HS-27A (cell line): ENCODE data around the gene GRAMD4.

ENCODE experiments used
- DNase-seq: peaks from one replicate; pipeline ENCODE4 v3.0.0-alpha.2; 2012; ENCODE audit warnings: low read depth, missing footprints

The GRAMD4 gene, protein sequence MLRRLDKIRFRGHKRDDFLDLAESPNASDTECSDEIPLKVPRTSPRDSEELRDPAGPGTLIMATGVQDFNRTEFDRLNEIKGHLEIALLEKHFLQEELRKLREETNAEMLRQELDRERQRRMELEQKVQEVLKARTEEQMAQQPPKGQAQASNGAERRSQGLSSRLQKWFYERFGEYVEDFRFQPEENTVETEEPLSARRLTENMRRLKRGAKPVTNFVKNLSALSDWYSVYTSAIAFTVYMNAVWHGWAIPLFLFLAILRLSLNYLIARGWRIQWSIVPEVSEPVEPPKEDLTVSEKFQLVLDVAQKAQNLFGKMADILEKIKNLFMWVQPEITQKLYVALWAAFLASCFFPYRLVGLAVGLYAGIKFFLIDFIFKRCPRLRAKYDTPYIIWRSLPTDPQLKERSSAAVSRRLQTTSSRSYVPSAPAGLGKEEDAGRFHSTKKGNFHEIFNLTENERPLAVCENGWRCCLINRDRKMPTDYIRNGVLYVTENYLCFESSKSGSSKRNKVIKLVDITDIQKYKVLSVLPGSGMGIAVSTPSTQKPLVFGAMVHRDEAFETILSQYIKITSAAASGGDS

DNA sequence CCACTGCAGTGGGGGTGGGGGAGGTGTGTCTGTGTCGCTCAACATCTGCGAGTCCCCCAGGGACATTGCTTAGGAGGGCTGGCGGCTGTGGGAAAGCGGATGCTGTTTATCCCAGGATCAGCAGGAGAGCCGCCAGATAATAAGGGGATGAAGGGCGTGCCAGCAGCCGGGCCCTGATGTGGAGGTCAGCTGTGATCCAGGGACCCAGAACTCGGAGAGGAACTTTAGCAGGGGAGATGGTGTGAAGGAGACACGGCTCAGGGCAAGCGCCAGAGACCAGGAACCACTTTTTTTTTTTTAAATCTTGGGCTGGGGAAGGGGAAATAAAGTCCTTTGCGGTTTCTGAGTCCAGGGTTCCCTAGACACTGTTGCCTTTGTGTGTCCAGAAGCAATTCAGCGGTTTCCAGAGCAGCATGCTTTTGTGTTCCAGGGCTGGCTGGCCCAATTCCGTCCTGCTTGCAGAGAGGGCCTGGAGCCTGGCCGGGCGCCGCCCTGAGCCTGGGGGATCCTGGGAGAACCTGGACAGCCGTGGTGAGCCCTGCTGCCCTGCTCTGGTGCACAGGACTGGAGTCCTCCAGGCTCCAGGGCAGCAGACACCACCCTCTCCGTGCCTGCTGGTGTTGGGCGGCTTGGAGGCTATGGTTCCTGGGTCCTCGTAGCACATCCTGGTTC is at the start of gene GRAMD4:
TSS of gene GRAMD4 (plus strand) at position 557 of the 672 bp plus-strand sequence. CDS start 6,414 bp downstream, outside the sequence.
- no peak for DNase-seq

DNA sequence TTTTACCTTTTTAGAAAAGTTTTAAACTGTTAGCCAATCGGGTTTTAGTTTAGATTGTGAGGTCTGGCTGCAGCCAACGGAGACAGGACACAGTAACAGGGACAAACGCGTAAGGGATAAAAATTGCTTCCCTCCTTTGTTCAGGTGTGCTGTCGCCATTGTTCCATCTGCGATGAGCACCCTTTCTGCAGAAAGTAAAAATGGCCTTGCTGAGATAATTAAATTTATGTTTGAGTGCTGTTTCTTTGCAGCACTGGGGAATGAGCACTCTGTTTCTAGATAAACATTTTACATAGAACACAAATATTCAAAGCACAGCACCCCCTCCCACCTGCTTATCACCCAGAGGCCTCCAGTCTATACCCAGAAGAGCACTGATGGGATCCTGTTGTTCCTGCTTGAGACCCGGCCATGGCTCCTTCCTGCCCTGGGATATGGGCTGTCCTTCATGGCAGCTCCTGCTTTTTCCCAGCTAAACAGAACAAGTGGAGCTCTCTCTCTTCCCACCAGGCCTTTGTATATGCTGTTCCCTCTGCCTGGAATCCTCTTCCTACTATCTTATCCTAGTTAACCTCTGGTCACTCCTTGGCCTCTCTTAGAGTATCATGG is 48.4 kb upstream of the GRAMD4 start:
- no peak for DNase-seq

DNA sequence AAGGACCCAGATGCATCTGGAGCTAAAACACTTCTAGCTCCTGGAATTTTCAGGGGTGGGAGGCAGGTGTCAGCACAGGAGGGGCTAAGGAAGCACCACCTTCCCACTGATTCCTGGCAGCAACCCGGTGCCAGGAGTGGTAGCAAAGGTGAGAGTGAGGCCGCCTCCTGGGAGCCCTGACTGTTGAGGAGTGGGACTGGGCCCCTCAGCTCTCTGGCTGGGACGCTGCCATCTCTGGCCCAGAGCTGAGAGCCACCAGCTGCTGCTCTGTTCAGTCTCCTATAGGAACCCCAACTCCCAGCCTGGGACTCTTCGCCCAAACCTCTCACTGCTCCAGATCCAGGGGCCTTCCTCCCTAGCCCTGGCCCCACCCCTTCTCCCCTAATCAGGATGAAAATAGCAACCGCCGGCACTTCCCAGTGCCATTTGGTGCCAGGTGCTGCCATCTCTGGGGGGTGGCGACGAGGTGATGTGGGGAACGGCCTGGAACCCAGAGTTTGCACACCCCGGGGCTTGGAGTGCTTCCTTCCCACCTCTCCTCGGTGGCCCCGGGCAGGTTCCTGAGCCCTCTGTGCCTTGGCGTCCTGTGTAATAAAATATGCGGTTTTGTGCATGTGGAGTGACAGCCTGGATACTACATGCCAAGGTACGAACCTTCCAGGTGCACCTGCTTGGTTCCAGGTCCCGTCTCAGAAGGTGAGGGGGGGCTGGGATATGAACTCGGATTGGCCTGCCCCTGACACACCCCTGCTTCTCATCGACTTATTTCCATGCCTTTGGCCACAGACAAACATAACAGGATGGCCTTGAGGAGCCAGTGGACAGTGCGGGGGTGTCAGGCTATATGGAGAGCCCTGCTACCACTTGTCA is 47.0 kb upstream of the GRAMD4 start:
- no peak for DNase-seq

DNA sequence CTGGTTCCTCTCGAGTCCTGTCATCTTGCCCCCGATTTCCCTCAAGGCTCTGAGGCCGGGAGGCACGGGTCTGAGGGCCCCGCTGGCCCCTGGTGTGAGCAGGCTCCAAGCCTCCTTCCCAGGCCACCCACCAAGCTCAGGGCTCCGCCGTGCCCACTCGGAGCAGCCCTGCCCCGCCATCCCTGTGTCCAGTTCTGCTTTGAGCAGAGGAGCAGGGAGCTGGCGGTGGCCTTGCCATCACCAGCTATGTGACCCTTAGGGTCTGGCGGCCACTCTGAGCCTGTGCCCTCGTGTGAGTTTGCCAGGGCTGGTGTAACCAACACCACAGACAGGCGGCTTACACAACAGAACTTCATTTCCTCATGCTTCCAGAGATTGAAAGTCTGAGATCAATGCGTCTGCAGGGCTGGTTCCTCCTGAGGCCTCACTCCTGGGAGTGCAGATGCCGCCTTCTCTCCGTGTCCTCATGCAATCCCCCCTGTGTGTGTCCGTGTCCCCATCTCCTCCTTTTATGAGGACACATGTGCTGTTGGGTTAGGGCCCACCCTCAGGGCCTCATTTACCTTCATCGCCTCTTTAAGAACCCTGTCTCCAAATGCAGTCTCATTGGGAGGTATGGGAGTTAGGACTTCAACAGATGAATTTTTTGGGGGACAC is 46.3 kb upstream of the GRAMD4 start:
- no peak for DNase-seq

DNA sequence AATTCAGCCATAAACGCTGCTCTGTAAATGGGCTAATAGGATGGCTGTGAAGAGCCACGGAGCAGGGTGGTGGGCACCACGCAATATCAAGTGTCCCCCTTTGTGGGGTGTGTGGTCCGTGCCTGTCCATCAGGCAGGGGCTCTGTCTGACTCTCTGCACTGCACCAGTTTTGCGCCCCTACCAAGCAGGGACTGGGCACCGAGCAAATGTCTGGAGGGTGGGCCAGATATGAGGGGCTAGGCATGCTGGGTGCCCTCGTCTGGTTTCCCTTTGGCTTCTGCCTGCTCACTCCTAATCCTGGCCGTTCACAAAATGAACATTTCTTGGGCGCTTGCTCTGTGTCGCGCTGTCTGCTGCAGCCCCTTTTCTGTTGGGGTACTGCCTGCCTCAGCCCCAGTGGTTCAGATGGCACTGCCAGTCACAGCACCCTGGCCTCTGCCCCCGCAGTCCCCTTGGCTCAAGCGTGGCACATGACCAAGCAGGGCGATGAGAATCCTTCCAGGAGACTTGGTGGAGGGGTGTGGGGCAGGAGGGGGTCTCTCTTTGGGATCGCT is 45.7 kb upstream of the GRAMD4 start:
- DNase-seq = no peak

DNA sequence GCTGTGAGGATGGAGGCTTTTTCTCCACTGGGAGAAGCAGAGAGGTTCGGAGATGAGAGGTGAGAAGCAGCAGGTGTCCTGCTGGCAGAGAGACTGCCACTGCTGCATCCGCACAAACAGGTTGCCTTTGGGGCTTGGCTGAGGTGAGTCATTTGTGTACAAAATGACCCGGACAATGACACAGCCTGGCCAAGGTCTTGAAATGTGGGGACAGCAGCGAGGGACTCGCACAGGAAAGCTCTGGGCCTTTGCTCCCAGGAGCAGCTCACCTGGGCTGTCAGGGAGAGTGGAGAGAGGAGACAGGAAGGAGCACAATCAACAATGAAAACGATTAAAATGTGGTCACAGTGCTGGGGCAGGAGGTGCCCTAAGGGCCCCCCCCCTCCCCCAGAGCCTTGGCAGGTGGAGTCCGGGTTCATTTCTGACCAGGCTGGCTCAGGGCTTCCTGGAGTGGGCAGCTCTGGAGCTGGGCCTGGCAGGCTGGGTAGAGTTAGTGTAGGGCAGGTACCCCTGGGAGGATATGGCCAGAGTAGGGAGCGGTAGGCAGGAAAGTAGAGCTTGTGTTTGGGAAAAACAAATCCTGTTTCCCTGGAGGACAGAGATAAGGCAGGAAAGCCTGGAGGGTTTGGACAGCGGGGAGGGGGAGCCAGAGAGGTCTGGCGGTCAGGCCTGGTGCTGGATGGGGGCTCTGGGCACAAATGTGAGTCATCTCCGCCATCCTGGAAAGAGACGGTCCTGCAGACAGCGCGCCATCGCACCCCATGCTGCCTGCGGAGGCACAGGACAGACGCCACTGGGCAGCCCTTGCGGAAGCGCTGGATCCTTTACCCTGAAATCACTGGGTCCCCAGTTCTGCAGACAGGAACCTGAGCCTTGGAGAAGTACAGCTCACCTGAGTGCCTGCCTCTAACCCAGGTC is 44.9 kb upstream of the GRAMD4 start:
- no peak for DNase-seq

DNA sequence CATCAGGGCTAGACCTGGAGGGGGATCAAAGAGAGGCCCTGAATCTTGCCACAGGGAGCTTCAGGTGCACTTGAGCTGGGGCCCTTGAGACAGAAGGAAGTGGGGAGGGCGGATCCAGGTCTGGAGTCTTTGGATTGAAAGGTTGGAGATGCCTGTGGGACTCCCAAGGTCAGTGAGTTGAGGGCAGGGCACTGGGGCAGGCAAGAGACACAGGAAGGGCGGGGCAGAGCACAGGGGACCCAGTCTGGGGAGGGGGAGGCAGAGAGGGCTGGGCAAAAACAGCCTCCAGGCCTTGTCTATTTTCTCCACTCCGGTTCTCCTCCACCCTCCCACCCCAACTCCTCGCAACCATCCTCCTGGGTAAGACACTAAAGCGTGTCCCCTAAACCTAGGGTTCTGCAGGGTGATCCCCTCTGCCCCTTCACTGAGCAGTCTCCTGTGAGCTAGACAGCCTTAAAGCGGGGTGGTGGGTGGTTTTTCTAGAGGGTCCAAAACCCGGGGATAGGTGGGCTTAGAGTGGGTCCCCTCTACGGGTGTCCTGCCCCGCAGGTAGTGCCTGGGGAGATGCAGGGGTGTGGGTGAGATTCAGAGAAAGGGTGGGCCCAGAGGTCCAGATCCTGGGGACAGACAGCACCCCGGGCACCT is 44.2 kb upstream of the GRAMD4 start:
- DNase-seq = no peak

DNA sequence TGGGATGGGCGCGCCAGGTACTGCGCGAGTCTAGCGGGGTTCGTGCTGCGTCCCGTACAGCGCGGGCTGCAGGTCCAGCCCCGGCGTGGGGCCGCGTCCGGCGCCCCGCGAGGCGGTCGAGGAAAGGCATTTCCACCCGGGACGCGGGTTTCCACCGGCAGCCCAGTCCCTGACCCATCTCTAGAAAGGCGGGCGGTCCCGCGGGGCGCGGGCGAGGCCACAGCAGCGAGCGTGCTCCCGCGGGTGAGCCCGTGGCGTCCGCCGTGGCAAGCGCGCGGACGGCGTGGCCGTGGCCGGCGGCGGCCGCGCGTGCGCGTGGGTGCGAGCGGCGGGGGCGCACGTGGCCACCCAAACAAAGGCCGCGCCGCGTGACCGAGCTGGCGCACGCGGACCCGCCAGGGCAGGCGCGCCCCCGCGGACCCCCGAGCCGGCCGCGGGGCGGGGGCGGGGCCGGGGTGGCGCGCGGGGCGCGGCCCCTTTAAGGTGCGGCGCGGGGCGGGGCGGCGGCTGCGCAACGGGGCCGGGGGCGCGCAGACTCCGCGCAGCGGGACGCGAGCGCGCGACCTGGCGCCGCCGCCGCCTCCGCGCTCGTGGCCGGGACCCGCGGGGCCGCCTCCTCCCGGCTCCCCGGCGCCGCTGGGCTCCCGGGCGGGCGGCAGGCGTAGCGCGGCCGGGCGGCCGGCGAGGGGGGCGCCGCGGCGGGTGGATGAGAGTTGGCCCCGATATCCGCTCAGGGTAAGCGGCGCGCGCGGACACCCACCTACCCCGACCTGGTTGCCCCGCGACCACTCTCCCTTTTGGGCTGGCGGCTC is 43.4 kb upstream of the GRAMD4 start:
- no peak for DNase-seq

DNA sequence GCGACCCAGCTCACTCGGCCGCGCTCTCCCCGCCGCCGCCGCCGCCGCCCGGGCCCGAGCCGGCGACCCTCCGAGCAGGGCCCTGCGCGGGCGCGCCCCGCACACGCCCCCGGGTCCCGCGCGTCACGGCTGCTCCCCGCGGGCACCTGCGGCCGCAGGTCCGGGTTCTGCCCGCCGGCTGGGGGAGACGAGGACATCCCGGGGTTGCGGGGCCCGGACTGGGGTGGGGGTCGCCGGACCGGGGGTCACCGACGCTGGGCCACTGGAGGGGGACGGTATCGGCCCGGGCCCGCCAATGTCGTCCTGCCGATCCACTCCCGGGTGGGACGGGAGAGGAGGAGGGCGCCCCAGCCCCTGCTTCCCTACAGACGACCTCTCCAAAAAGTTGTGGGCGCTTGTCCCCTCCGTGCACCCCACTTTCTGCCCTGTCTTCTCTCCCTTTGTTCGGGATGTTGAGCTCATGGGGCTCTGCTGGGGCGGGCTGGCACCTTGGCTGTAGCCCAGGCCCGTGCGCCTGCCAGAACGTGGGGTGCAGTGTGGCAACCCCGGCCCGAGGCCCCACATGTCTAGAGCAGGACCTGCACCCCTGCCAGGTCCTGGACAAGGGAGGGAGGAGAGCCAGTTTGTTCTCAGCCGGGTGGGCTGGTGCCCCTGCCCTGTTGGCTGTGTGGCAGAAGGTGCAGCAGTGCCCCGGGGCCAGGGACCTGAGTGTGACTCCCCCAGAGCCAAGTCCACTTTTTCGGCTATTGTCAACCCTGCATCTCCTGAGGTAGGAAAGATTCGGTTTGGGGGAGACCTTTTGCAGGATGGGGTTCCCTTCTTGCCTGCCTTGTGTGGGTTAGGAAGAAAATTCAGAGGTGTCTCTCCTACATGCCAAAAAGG is 42.6 kb upstream of the GRAMD4 start:
- DNase-seq = no peak

DNA sequence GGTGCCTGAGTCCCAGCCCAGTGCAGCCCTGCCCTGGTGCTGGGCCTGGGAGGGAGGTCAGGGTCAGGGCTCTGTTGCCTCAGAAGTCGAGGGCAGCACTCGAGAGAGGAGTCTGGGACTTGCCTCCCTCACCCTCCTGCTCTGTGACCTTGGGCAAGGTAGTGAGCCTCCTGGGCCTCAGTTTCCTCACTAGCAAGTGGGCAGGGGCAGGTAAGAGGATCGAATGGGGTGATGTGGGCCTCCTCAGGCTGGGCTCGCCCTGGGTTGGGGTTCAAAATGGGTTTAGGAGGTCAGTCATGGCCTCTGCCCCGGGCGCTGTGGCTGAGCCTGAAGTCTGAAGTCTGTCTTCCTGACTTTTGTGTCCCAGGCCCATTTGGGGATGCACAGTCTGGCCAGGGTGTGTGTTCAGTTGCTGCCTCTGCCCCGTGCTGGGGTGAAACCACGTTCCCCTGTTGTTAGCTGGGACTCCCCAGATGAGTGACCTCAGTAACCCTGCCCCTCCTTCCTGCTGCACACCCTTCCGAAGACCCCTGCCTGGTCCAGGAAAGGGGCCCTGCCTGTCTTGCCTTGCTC is 41.8 kb upstream of the GRAMD4 start:
- DNase-seq = no peak

DNA sequence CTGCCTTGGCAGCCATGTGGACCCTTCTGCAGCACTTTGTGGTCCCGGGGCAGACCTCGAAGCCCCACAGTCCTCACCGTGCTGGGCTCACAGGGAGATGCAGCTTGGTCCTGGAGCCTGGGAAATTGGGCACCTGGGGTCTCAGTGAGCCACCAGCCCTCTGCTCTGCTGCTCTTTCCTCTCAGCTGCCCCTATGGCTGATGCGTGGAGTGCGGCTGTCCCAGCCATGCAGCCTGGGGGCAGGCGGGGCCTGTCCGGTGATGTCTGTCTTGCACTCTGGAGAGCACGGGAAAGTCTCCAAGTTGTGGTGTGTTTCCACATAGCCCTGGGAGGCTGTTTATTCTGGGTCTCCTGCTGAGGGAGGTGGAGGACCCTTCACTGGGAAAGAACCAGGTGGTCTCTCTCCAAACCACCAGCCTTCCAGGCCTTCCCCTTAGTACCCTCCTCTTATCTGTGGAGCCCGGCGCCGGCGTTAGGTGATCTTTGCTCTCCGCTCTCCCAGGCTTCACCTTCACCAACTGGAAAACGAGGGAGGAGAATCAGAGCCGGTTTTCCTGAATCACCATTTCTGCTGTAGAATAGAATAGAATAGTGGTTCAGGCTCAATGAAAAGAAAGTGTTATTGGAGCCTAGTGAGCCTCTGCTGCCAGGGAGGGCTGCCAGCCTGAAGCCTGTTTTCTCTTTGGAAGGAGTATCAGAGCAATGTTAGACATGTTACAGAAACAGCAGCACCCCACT is 41.2 kb upstream of the GRAMD4 start:
- no peak for DNase-seq

DNA sequence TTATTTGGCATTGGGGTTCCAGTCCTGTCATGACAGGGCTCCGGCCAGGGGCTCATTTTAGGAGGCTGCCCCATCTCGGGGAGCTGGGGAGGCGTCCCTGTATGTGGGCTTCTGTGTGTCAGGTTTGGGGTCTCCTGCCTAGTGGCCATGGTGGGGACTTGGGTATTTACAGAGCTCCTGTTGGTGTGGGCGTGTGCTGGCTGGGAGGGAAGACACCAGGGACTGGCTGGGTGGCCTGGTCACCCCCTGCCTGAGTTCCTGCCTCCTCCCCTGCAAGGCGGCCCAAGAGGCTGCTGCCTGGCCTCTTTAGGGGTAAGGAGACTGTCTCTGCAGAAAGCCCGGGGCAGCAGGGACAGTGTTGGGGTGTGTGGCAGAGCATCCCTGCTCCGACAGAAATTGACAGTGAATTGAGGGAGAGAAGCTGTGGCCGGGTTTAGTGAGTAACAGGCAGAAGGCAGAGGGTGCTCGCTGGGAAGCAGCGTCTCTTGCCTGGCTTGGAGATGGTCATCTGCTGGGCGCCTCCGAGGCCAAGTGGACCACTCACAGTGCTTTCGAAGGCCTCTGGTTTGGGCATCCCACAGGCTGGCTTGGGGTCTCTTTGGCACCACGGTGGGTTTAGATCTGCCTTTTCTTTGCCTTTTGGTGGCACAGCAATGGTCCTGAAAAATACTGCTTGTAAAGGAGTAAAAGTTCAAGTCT is 40.3 kb upstream of the GRAMD4 start:
- DNase-seq = no peak

DNA sequence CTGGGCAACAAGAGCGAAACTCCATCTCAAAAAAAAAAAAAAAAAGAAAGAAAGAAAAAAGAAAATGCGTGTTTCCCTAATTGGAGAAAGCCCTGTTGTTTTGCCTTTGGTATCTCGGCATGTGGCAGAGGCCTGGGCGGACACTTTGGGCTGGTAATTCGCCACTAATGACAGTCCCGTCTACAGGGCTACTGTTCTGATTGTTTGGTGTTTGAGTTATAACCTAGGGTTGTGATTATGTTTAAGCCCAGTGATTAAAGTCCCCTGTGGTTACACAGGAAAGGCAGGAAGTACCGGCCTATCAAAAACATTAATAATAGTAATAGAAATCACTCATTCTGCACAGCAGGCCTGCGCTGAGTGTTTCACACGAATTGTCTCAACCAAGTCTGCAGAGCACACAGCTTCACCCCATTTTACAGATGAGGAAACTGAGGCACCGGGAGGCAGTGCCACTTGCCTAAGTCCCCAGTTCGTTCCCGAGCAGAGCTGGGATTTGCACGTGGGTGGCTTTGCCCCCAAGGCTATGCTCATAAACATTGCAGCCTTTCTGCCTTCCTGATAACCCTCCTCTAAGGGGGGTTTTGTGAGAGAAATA is 39.1 kb upstream of the GRAMD4 start:
- no peak for DNase-seq

DNA sequence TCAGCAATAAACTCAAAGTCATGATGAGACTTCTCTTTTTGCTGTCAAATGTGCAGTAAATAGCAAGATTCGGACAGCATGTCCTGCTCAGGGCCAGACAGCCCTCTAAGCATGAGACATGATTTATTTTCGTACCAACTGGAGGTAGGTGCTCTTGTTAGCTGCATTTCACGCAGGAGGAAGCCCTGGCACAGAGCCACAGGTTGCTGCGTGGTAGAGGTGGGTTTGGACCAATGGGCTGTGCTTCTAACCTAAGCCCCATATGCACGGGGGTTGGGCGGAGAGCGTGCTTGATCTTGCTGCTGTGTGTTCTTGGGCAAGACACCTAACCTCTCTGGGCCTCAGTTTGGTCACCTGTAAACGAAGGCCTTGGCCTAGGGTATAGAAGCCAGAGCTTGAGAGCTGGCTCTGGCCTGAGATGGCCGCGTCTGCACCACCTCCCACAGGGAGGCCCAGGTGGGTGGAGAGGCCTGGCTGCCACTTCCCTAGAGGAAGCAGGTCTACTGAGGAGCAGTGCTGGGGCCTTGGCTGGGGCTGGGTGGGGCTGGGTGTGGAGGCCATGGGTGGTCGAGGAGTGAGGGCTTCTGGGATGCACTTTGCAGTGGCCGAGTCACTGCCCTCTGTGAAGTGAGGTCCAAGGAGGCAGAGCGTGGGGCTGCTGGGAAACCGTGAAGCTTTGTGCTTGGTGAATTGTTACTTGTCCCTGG is 38.5 kb upstream of the GRAMD4 start:
- DNase-seq = no peak
